Hindlimb muscle (tissue), 1 donor: ENCODE measurements around the gene KRT71. TPM values are rescaled to one million over a fixed set of nuclear protein-coding genes. Genes with fewer than 3 reads are reported as not detected.

Experiments
- DNase-seq: peaks from one replicate; pipeline ENCODE4 v3.0.0-alpha.2; 2013
- polyA plus RNA-seq: library from polyadenylated mRNA; unstranded; fragments of 120-200 nt; gene quantifications from one replicate; pipeline ENCODE4 v1.2.1, GENCODE V29; 2013; ENCODE audit not compliant: insufficient read length

KRT71 gene
- polyA plus RNA-seq, 1 donor, result not detected

- DNase-seq, result no peak
Measured at GRCh38 chr12:52575256-52575655, 22.3 kb upstream of the KRT71 start.

- no peak for DNase-seq
Measured at GRCh38 chr12:52573743-52574142, 20.8 kb upstream of the KRT71 start, which contains the start of gene KRT74. KRT74 (minus strand) TSS chr12:52573843; CDS start chr12:52573777, 66 bp downstream.

GRCh38 chr12:52573306-52573705, 20.4 kb upstream of the KRT71 start:
- no peak for DNase-seq

GRCh38 chr12:52570511-52570910, 17.6 kb upstream of the KRT71 start:
- no peak for DNase-seq

GRCh38 chr12:52568111-52568510, 15.2 kb upstream of the KRT71 start:
- no peak for DNase-seq

GRCh38 chr12:52566847-52567291, 13.9 kb upstream of the KRT71 start:
- DNase-seq, result no peak

GRCh38 chr12:52564582-52564981, 11.6 kb upstream of the KRT71 start:
- no peak for DNase-seq

- no peak for DNase-seq
Measured at GRCh38 chr12:52561880-52562449, 9.0 kb upstream of the KRT71 start.

GRCh38 chr12:52559979-52560378, 7.0 kb upstream of the KRT71 start:
- no peak for DNase-seq

GRCh38 chr12:52558781-52559445, 6.0 kb upstream of the KRT71 start:
- DNase-seq, result no peak

- no peak for DNase-seq
Measured at GRCh38 chr12:52557476-52557875, 4.5 kb upstream of the KRT71 start.

GRCh38 chr12:52555577-52555976, 2.6 kb upstream of the KRT71 start:
- no peak for DNase-seq

- DNase-seq, result no peak
Measured at GRCh38 chr12:52552055-52552454, 890 bp downstream of the KRT71 start.

GRCh38 chr12:52551216-52551865, 1.6 kb downstream of the KRT71 start:
- DNase-seq, result no peak

- DNase-seq, result no peak
Measured at GRCh38 chr12:52546126-52546525, 6.8 kb downstream of the KRT71 start.

- DNase-seq, result no peak
Measured at GRCh38 chr12:52543985-52544883, 8.7 kb downstream of the KRT71 start.

GRCh38 chr12:52542785-52543318, 10.1 kb downstream of the KRT71 start:
- DNase-seq, result no peak

GRCh38 chr12:52542157-52542556, 10.8 kb downstream of the KRT71 start:
- DNase-seq, result no peak

- DNase-seq, result no peak
Measured at GRCh38 chr12:52541709-52542108, 11.2 kb downstream of the KRT71 start.

- DNase-seq, result no peak
Measured at GRCh38 chr12:52540531-52540930, 12.4 kb downstream of the KRT71 start.

GRCh38 chr12:52539821-52540173, 13.1 kb downstream of the KRT71 start:
- DNase-seq, result no peak

- peak; percentile 40 for DNase-seq
Measured at GRCh38 chr12:52539083-52539820, 13.7 kb downstream of the KRT71 start.
